NCI-H524 (cell line): ENCODE results near the gene PDK2.

Experiments used
- DNase-seq, 2 experiments: peaks; one replicate each; lab custom pipeline; 2025; lab: John Stamatoyannopoulos, UW

The PDK2 gene

GRCh38 chr17:50079334-50080095 is 15.6 kb upstream of the PDK2 start:
- DNase-seq, result peak; percentile 98

- no peak for DNase-seq
Observed at GRCh38 chr17:50080096-50080480, 15.1 kb upstream of the PDK2 start.

- DNase-seq, result no peak
Observed at GRCh38 chr17:50080827-50081226, 14.3 kb upstream of the PDK2 start.

- DNase-seq, result no peak
Observed at GRCh38 chr17:50081757-50082156, 13.4 kb upstream of the PDK2 start.

GRCh38 chr17:50087246-50087911 is 7.8 kb upstream of the PDK2 start:
- DNase-seq, result peak; percentile 63 to 82

- DNase-seq, result no peak
Observed at GRCh38 chr17:50087912-50088405, 7.2 kb upstream of the PDK2 start.

GRCh38 chr17:50088952-50089825 is 6.0 kb upstream of the PDK2 start:
- no peak for DNase-seq

- no peak for DNase-seq
Observed at GRCh38 chr17:50090071-50090470, 5.1 kb upstream of the PDK2 start.

- DNase-seq, result no peak
Observed at GRCh38 chr17:50090971-50091917, 3.9 kb upstream of the PDK2 start.

GRCh38 chr17:50091918-50092285 is 3.2 kb upstream of the PDK2 start:
- no peak for DNase-seq

GRCh38 chr17:50093246-50093645 is 1.9 kb upstream of the PDK2 start:
- no peak for DNase-seq

GRCh38 chr17:50093807-50094206 is 1.3 kb upstream of the PDK2 start:
- no peak for DNase-seq

GRCh38 chr17:50094243-50094752 is 853 bp upstream of the PDK2 start:
- DNase-seq, result peak; percentile 88 to 96

- peak in 1 of 2 experiments; percentile 34 for DNase-seq
Observed at GRCh38 chr17:50095626-50096037, 481 bp downstream of the PDK2 start.

GRCh38 chr17:50096092-50096491 is 941 bp downstream of the PDK2 start:
- DNase-seq, result no peak

- no peak for DNase-seq
Observed at GRCh38 chr17:50096758-50097157, 1.6 kb downstream of the PDK2 start.

- DNase-seq, result no peak
Observed at GRCh38 chr17:50097455-50097854, 2.3 kb downstream of the PDK2 start.

- DNase-seq, result no peak
Observed at GRCh38 chr17:50097926-50098325, 2.8 kb downstream of the PDK2 start.

GRCh38 chr17:50098583-50098982 is 3.4 kb downstream of the PDK2 start:
- no peak for DNase-seq

GRCh38 chr17:50099003-50099402 is 3.9 kb downstream of the PDK2 start:
- peak in 1 of 2 experiments; percentile 14 for DNase-seq

- no peak for DNase-seq
Observed at GRCh38 chr17:50100480-50100883, 5.3 kb downstream of the PDK2 start.
